Brain pericyte (primary cell): ENCODE data around the gene SMYD3.
"Not testable (repeated sequence)": the region's sequence is repeated elsewhere in the genome, so short reads cannot be mapped to it uniquely, and the experiment has no call there.

ENCODE experiments used
- DNase-seq: peaks from one replicate; pipeline ENCODE4 v3.0.0-alpha.2; 2012; ENCODE audit warnings: low read depth, low spot score

Gene SMYD3

DNA sequence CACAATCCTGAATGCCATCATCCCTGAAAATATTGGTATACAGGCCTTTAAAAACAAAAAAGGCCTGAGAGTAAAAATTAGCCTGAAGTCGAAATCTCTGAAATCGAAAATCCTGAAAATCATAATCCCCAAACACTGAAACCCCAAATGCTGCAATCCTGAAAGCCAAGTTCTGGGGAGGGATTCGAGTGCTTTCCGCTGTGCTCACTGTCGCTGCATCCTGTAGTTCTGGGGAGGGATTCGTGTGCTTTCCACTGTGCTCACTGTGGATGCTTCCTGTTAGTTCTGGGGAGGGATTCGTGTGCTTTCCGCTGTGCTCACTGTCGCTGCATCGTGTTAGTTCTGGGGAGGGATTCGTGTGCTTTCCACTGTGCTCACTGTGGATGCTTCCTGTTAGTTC is 435.5 kb downstream of the SMYD3 start:
- DNase-seq, result not testable (repeated sequence)

DNA sequence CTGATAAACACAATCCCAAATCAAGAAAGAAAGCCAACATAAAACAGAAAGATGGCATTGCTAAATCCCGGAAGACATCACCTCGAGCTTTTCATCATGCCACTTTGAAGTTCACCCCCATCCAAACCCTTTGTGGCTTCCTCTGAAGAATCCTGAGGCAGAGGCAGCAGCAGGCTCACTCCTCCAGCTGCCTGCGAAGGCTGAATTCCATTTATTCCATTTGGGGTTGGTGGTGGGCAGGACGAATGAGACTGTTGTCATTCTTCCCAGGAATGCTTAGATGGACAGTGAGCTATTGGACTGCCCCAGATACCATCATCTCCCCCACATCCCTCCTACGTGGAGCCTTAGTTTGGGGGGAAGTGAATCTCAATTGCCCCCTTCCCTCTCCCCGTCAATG is 437.5 kb downstream of the SMYD3 start:
- no peak for DNase-seq

DNA sequence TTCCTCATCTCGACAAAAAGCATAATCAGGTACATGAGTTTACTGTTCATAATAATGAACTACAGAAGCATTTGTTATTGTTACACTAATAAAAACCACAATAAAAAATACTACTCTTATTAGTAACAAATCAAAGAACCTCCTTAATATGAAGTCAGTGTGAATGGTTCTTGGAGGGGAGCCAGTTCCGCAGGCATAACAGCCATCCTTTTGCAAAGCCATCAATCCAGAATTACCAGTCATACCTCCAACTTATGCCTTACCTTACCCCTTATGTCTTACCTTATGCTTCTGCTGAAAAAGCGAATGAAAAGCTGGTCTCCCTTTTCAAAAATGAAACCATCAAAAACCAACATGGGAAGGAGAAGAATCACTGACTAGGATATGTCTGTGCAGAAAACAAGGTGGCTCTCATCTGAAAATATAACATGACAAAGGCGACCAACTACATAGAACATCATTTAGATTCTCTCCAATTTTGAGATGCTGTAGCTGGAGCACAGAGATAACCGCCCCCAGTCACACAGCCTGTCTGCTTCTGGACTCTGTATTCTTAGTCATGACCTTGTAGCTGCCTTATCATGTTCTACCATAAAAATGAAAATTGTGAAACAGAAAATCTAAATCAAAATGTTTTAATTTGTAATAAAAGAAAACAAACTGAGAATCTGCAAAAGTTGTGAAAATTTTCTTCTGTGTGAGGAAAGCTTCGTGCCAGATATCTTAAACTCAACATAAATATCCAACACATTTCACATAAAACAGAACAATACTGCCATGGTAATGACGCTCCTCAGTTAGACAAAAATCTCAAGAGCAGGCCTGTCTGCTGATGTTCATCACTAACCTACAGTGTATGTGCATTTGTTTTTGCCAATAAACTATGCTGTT is 438.2 kb downstream of the SMYD3 start:
- DNase-seq, result no peak

DNA sequence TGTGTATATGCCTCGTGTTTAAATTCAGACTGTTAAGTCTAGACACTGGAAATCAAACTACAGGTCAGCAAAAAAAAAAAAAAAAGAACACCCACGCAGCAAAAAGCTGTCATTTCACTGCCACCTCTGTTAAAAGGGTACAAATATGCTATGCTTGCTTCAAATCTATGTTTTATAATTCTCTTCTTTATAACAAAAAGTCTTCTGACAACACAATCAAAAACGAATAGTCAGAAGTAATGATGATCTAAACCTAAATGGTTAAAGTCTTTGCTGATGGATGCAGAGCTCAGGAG is 438.9 kb downstream of the SMYD3 start:
- no peak for DNase-seq

DNA sequence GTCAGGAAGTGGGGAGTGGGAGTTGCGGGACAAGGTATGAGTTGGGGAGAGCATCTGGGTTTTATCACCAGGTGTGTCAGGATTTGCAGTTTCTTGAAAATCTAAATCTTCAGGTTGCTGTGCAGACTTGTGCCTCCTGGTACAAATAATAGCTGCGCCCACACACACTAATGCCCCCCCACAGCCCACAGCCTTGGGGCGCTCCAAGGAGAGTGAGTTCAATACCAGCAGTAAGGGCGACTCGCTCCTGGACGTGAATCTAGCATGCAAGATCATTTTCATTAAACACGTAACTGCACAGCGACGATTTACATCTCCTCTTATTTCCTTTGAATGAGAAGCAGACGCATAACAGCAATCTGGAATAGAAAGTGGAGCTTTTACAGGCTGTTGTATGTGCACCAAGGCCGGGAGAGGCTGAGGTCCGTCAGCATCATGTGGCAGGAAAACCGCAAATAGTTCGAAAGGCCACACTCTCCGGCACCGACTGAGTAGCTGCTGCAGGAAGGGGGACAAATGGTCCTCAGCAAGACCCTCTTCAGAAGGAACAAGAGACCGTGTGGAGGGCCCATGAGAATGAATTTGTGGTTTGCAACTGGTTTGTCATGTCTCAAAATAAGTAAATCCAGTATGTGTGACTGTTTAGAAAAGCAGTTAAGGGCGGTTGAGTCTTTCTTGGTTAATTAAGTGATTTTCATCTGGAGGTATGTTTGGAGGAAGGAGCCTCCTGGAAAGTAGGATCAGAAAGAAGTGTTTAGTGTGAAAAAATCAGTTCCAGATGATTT is 439.5 kb downstream of the SMYD3 start:
- DNase-seq, result peak; percentile 7

DNA sequence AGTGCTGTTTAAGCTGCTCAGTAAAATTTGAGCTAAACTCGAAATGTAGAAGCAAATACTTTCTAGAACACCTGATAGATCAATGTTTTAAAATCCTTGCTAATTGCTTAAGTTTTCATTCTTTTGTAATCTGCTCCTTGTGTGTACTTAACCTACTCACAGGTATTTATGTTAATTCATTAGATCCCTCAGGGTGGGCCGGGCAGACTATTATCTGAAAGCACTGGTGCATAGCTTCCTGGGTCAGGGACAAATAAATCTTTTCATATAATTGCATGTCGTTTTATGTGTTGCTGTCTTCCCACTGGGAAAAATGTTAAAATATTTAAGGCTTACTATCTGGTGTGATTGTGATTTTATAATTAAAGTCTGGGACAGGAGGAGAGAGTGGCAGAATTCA is 440.5 kb downstream of the SMYD3 start:
- no peak for DNase-seq

DNA sequence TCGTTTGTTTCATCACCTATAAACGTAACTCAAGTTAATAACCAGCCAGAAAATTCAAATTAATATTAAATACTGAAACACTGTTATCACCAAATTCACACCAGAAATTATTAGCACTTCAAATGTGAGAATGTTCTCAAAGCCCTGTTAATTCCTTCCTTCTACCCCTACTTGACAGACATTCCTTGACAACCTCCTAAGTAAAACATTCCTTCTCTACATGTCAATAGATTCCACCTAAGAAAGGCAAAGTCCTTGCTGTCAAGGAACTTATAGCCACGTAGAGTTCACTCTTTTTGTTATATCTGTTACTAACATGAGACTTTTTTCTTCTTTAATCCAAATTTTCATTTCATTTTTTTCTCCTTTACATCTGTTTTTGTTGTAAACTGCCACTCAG is 441.5 kb downstream of the SMYD3 start:
- no peak for DNase-seq

DNA sequence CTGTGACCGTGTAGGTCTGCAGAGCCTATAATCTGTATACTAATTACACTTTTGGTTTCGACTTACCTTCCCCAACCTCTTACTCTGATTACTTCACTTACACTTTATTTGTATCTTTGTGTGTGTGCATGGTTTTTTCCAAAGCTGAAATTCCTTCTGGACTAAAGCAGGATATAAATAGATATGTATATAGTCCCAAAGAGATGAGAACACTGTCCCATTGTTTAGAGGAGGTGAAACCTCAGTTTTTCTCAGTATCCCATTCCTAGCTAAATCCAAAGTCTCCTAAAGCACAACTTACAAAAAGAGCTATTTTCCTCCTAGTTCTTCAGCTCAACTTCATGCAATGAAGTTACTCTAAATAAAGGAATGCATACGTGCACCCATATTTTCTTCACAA is 442.2 kb downstream of the SMYD3 start:
- DNase-seq, result no peak

DNA sequence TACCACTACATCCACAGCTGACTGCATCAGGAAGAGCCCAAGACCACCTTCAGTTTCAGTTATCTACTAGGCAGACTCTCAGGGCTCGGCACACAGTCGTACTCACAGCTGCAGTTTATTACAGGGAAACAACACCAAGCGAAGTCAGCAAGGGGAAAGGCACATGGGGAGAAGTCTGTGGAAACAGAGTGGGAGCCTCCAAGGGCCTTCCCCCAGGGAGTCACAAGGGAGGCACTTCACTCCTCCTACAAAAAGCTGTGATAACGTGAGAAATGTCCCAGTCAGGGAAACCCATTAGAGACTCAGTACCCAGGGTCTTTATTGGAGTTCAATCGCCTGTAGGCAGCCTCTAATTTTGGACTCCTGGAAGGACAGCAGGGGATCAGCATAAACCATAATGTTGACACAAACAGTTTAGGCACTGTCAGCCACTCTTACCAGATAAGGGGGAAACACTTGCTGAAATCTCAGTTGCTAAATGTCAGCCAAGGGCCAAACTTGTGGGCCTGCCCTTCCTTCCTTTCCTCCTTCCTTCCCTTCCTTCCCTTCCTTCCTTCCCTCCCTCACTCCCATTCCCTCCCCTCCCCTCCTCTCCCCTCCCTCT is 444.0 kb downstream of the SMYD3 start:
- no peak for DNase-seq

DNA sequence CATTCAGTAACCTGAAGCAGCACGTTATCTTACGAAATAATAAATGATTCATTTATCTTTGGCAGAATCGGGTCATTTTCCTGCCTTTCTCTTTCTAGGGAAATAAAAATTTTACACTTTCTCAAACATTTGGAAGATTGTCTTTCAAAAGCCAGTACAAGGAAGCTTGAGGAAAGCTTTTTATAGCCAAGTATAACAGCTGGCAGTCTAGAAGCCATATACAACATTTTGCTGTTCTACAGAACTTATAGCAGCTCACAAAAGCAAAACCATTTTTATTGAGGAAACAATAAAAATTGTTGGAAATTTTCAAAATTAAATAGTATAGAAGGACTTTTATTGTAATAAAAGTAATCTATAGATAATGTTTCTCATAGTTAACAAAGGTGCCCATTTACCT is 448.6 kb downstream of the SMYD3 start:
- no peak for DNase-seq

DNA sequence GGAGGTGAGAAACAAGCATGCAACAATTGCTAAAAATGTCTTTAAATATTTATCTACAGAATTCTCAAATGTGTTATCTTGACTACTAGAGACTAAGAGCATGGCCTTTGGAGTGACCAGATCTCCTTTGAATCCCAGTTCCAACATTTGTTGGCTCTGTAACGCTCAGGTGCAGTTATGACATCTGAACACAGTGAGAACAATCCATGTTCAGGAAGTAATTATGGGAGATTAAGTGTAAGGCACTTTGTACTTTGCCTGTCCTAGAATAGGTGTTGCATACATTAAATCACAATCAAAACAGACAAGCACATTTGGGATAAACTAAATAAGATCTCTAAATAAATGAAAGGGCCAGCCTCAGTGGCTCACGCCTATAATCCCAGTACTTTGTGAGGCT is 454.5 kb downstream of the SMYD3 start:
- DNase-seq, result no peak

DNA sequence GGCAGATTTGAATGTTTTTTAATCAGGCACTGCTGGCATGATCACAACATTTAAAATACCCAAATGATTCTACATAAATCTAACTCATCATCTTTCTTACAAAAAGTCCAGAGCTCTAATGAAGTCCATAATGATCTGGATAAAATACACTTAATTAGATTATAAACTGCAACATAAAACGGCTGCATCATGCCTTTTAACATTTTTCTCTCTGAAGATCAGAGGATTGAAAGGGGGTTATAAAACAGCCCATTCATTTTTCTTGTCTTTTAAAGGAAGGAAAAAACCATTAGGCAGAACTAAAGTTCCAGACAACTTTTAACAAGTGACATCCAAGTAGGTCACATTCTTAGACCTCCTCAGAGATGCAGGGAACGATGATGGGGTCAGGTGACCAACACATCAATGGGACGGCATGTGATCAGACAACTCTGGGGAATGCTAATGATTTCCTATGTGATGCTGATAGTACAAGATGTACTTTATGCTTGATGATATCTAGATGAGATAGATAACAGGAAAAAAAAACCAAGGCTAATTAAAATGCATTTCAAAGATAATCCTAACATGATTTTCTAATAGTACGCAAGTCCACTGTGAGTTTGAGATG is 455.1 kb downstream of the SMYD3 start:
- DNase-seq, result no peak

DNA sequence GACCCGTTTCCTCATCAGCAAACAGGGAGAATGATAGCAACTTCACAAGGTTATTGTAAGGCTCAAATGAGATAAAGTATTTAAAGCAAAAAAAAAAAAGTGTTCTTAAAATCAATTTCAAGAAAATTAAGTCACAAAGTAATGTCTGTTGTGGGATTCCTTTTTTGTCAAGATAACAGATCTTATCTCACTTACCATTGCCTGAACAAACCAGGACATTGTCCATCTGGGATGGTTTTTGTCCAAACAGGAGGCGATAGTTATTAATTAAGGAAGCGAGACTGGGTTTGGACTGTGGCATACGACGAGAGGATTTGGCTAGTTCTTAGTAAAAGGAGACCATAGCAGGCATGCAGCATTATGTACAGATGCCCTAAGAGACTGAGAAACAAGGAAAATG is 458.4 kb downstream of the SMYD3 start:
- DNase-seq, result no peak

DNA sequence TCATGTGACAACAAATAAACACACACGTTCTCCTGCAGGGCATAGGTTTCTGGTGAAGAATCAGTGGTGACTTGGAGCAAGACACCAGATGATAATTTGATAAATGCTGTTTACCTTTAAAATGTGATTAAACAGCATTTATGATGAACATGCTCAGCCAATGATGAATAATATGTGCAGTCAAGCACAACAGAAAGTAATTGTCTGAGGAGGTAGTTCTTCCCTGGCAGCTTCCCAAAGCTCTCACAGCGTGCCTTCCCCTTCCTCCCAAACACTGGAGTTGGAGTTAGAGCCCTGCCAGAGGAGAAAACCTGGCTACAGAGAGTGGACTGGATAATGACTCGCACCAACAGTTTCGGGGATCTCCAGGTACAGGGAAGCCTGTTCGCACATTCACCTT is 463.5 kb downstream of the SMYD3 start:
- DNase-seq, result no peak

DNA sequence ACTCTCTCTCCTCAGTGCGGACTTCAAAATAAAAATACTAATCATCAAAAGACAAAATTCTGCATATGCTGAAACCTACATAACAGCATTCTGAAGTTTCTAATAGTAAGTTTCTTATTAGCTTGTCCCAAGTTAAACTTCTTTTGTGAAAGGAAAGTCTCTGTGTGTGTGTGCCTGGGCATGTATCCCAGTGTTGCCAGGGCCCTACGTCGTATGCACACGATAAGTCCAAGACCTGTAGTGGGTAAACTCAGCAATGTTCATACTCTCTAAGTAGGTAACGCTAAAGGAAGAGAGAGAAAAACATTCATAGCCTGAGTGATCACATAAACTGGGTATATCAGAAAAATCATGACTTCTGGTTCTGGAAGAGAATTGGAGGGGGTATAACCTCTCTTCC is 465.7 kb downstream of the SMYD3 start:
- no peak for DNase-seq

DNA sequence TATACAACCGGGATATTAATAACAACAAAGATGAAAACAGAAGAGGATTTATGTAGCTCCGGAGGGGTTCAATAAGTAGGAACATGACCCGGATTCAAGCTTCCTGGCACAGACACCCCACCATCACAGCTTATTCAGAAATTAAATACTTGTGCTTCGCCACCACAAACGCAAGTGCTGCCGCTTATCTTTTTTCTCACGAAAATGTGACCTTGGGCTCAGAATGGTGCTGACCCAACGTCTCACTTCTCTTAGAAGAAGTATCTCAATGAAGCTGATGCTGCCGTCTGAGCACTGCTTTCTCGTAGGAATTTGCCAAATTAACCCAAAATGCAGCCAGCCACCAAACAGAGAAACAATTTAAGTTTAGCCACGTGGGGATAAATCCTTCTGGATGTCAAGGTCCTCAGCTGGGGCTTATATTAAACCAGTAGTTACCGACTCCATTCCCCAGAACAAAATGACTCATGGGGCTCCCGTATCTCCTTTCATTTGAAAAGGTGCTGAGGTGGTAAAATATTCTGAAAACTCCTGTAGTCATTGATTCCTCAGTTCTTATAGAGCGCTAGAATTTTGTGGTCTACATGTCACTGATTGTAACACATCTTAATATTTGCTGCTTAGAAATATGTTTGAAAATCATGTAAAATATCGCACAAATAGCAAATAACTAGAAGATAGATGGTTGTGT is 466.7 kb downstream of the SMYD3 start:
- DNase-seq, result no peak

DNA sequence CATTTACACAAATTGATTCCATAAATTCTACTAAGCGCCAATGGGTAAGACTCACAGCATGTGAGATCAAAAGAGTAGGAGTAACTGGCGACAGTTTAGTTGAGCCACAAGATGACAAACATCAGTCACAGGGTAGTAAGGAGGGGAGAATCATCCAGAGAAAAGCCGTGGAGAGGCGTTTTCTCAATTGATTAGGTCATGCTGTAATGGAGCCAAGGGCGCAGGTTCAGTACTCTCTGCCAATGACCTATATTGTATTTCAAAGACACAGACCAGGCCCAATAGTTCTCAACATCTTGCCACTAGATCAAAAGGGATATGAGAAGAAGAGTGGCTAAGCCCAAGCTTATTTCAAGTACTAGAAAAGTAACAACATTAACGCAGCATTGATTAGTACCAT is 467.5 kb downstream of the SMYD3 start:
- DNase-seq, result no peak

DNA sequence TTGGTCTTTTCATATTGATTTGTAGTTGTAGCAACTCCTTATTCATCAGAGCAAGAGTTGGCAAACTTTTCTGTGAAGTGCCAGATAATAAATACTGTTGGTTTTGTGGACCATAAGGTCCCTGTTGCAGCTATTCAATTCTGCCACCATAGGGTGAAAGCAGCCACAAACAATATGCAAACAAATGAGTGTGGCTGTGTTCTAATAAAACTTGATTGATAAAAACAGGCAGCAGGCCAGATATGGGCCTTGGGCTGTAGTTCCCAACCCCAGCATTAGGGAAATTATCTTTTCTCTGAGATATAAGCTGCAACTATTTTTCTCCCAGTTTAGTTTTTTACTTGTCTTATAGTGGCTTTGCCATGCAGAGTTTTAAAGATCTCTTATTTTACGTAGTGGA is 469.2 kb downstream of the SMYD3 start:
- DNase-seq, result no peak

DNA sequence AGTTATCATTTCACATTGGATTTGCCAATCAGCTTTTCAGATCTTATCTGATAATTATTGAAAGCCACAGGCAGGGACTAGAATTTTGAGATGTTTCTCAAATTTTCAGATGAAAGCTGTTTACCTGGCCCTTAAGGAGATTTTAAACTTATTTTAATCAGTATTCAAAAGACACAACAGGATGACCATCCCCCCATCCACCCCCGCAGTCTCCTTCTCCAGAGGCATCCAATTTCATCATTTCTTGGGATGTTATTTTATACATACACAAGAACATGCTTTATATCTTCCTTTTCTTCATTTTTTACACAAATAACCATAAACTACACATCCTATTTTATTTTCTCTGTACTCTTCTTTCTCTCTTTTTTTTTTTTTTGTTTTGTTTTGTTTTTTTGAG is 470.9 kb downstream of the SMYD3 start:
- DNase-seq, result no peak

DNA sequence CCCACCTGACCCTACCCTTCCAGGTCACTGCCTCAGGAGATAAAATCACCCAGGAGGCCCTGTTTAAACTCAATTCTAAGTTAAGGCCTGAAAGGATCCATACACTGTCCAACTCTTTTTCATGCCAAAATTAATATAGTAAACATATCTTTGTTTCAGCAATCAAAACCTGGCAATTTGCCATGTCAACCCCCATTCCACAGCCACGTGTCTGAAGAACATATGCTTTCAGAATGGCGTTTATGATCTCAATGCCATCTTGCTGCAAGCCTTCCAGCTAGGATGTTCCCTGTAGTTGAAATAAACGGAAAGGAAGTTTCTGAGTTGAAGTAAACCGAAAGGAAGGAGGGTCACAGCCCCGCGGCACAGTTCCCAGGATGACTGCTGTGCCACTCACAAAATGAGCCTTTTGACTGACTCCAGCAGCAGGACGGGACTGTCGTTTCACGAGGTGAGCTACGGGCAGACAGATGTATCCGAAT is 472.0 kb downstream of the SMYD3 start:
- no peak for DNase-seq

DNA sequence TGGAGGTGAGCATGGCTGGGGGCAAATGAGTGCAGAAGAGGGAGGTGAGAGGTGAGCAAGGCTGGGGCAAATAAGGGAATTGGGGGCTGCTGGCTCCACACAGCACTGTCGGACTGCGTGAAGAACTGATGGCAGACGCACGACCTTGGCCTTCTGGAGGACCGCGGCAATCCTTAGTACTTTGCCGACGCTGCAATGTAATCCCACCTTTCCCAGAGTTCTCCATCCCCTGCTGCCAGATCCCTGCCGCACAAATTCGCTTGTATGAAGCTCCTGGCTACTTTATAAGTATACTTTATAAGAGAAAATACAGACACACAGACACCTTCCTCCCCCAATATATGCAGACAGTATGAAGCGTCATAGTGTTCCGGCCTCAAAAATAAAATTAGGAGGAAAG is 472.4 kb downstream of the SMYD3 start:
- DNase-seq, result no peak

DNA sequence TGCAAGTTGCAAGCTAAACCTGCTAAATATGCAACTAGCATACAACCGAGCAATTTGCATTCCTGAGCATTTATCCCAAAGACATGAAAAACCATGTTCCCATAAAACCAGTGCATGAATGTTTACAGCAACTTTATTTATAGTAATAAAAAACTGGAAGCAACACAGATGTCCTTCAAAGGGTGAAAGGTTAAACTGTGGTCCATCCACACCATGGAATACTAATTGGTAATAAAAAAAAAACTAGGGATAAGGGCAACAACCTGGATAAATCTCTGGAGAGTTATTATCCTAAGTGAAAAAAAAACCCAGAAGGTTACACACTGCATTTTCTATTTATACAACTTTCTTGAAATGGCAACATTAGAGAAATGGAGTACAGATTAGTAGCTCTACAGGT is 474.1 kb downstream of the SMYD3 start:
- DNase-seq, result no peak
